ENCODE data around the gene IFNA2. TPM values are rescaled to one million over a fixed set of nuclear protein-coding genes. Genes with fewer than 3 reads are reported as not detected.
A peak's percentile ranks its signal among the peaks of the same experiment; 100 is the strongest.

Gene IFNA2
- total and polyA plus RNA-seq, 4 experiments from 2014 or later = not detected

- ChIA-PET POLR2A (ENCODE audit: partially characterized antibody) (no interaction called here), CTCF (ENCODE audit: partially characterized antibody) (interaction anchor here (1.2 to 2.6 kb wide), 3 partner anchors 9 to 208 kb away, joined by 3 to 10 read pairs (median 8); no protein-coding TSS in a partner anchor)
- no peak overlapping the region for H3K27ac ChIP-seq (ENCODE audit: low read depth, low read length)
- H3K27me3 ChIP-seq (ENCODE audit: insufficient read depth, low read length) = peaks cover 11% of the 10 kb centered on the region
- H3K9me3 Mint-ChIP-seq = no peaks in the 10 kb centered on the region
- intact Hi-C loops (cut with micrococcal nuclease) = no loop called here
- H3K4me1 ChIP-seq (ENCODE audit: insufficient read depth, low read length) = peaks cover 9% of the 10 kb centered on the region
- no peak overlapping the region for H3K4me3 ChIP-seq (ENCODE audit: low read length in 2 of 2)
- no peak for DNase-seq
- peak overlapping the region; percentile 28 to 77 (median 70) for H3K4me3 Mint-ChIP-seq
- H3K9me3 ChIP-seq (ENCODE audit: control insufficient read depth in 1 of 2, low read length in 2 of 2) = no peaks in the 10 kb centered on the region
- H3K27ac Mint-ChIP-seq = no peak overlapping the region
- H3K36me3 Mint-ChIP-seq = no peaks in the 10 kb centered on the region
- peaks cover 3 to 12% (median 7%) of the 10 kb centered on the region in 4 donors for H3K4me1 Mint-ChIP-seq
- H3K36me3 ChIP-seq (ENCODE audit: insufficient read depth, low read length) = no peaks in the 10 kb centered on the region
- H3K27me3 Mint-ChIP-seq = peaks cover 34% of the 10 kb centered on the region in 2 donors
Measured at GRCh38 chr9:21402386-21403251, 17.4 kb upstream of the IFNA2 start.

GRCh38 chr9:21399956-21400355, 14.8 kb upstream of the IFNA2 start:
- Mint-ChIP-seq H3K9me3 (no peaks in the 10 kb centered on the region), H3K4me1 (peaks cover 10 to 22% (median 16%) of the 10 kb centered on the region in 4 donors), H3K27me3 (peaks cover 47 to 50% of the 10 kb centered on the region in 2 donors), H3K36me3 (no peaks in the 10 kb centered on the region), H3K4me3 (no peak overlapping the region), H3K27ac (no peak overlapping the region)
- POLR2A ChIA-PET (ENCODE audit: partially characterized antibody) = no interaction called here
- DNase-seq = no peak
- Histone ChIP-seq H3K27ac (ENCODE audit: low read depth, low read length) (no peak overlapping the region), H3K27me3 (ENCODE audit: insufficient read depth, low read length) (peaks cover 15% of the 10 kb centered on the region), H3K9me3 (ENCODE audit: control insufficient read depth in 1 of 2, low read length in 2 of 2) (no peaks in the 10 kb centered on the region), H3K36me3 (ENCODE audit: insufficient read depth, low read length) (no peaks in the 10 kb centered on the region), H3K4me3 (ENCODE audit: low read length in 2 of 2) (no peak overlapping the region), H3K4me1 (ENCODE audit: insufficient read depth, low read length) (peaks cover 13% of the 10 kb centered on the region)
- CTCF ChIA-PET (ENCODE audit: partially characterized antibody) = interaction anchor here (0.7 to 2.6 kb wide), 3 partner anchors 71 to 774 kb away, joined by 3 to 18 read pairs (median 3); no protein-coding TSS in a partner anchor
- intact Hi-C loops (cut with micrococcal nuclease) = loop anchor here (5.0 kb wide), 2 partner anchors 163 to 203 kb away; no protein-coding TSS in a partner anchor

DNA sequence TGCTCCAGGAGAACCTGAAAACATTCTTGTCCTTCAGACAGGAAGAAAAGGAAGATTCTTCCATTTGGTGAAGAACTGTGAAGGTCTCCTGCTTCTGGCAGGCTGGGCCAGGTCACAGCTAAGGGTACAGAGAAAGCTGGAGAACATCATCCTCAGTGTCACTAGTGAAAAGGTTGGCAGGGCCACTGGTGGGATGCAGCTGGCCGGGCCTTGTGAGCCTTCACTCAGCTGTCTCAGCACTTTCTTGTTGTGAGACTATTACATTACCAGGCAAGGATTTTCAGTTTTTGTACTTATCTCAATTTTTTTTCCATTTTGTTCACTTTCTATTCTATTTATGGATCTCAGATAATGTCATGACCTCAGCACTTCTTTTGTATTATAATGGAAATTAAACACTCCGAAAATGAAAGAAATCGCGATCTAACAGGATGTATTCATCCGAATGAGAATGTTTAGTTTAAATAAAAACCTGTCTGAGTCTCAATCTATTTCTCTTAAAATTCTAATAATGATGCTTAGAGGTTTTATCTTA, 13.8 kb upstream of the IFNA2 start:
- Mint-ChIP-seq H3K27me3 (peaks cover 46 to 48% of the 10 kb centered on the region in 2 donors), H3K9me3 (no peaks in the 10 kb centered on the region), H3K4me1 (peaks cover 10 to 22% (median 16%) of the 10 kb centered on the region in 4 donors), H3K27ac (no peak overlapping the region), H3K36me3 (no peaks in the 10 kb centered on the region), H3K4me3 (no peak overlapping the region)
- DNase-seq = no peak
- no peak overlapping the region for H3K4me3 ChIP-seq (ENCODE audit: low read length in 2 of 2)
- peaks cover 15% of the 10 kb centered on the region for H3K27me3 ChIP-seq (ENCODE audit: insufficient read depth, low read length)
- ChIA-PET POLR2A (ENCODE audit: partially characterized antibody) (no interaction called here), CTCF (ENCODE audit: partially characterized antibody) (interaction anchor here (0.7 to 2.6 kb wide), 13 partner anchors 9 to 775 kb away, joined by 3 to 30 read pairs (median 5); partner anchors contain the start of gene IFNA2)
- no peaks in the 10 kb centered on the region for H3K9me3 ChIP-seq (ENCODE audit: control insufficient read depth in 1 of 2, low read length in 2 of 2)
- no peak overlapping the region for H3K27ac ChIP-seq (ENCODE audit: low read depth, low read length)
- no peaks in the 10 kb centered on the region for H3K36me3 ChIP-seq (ENCODE audit: insufficient read depth, low read length)
- H3K4me1 ChIP-seq (ENCODE audit: insufficient read depth, low read length) = peaks cover 13% of the 10 kb centered on the region
- intact Hi-C loops (cut with micrococcal nuclease) = loop anchor here (5.0 kb wide), 2 partner anchors 162 to 202 kb away; no protein-coding TSS in a partner anchor

- peak; percentile 50 to 60 (median 52) for DNase-seq
- H3K27ac Mint-ChIP-seq = peak overlapping the region in 2 of 7 donors; percentile 4 to 36
- H3K4me1 ChIP-seq (ENCODE audit: insufficient read depth, low read length) = peaks cover 4% of the 10 kb centered on the region
- H3K9me3 Mint-ChIP-seq = no peaks in the 10 kb centered on the region
- H3K9me3 ChIP-seq (ENCODE audit: control insufficient read depth in 1 of 2, low read length in 2 of 2) = no peaks in the 10 kb centered on the region
- peaks cover 5 to 13% (median 10%) of the 10 kb centered on the region in 4 donors for H3K4me1 Mint-ChIP-seq
- peaks cover 41 to 46% of the 10 kb centered on the region in 2 donors for H3K27me3 Mint-ChIP-seq
- H3K27me3 ChIP-seq (ENCODE audit: insufficient read depth, low read length) = peaks cover 14% of the 10 kb centered on the region
- ChIA-PET CTCF (ENCODE audit: partially characterized antibody) (interaction anchor here (0.6 to 6.8 kb wide), 42 partner anchors 8 to 333 kb away, joined by 3 to 227 read pairs (median 5); partner anchors contain the start of genes IFNA2, IFNA5, IFNA8 and KLHL9), POLR2A (ENCODE audit: partially characterized antibody) (interaction anchor here (0.7 to 4.0 kb wide), 7 partner anchors 61 to 161 kb away, joined by 3 to 18 read pairs (median 7); partner anchors contain the start of gene KLHL9)
- H3K4me3 Mint-ChIP-seq = peak overlapping the region; percentile 61 to 88 (median 78)
- no peaks in the 10 kb centered on the region for H3K36me3 Mint-ChIP-seq
- no peaks in the 10 kb centered on the region for H3K36me3 ChIP-seq (ENCODE audit: insufficient read depth, low read length)
- H3K4me3 ChIP-seq (ENCODE audit: low read length in 2 of 2) = peak overlapping the region; percentile 19 to 41
- intact Hi-C loops (cut with micrococcal nuclease) = loop anchor here (1.0 to 5.0 kb wide), 5 partner anchors 70 to 242 kb away; no protein-coding TSS in a partner anchor
- no peak overlapping the region for H3K27ac ChIP-seq (ENCODE audit: low read depth, low read length)
Measured at GRCh38 chr9:21395778-21396717, 10.8 kb upstream of the IFNA2 start.

- DNase-seq = peak in 3 of 5 donors; percentile 9 to 40 (median 12)
- no peak overlapping the region for H3K4me3 ChIP-seq (ENCODE audit: low read length in 2 of 2)
- intact Hi-C loops (cut with micrococcal nuclease) = no loop called here
- H3K4me3 Mint-ChIP-seq = no peak overlapping the region
- ChIA-PET CTCF (ENCODE audit: partially characterized antibody) (interaction anchor here (1.1 to 6.8 kb wide), 5 partner anchors 53 to 238 kb away, joined by 3 to 227 read pairs (median 5); no protein-coding TSS in a partner anchor), POLR2A (ENCODE audit: partially characterized antibody) (no interaction called here)
- no peaks in the 10 kb centered on the region for H3K9me3 Mint-ChIP-seq
- H3K27ac ChIP-seq (ENCODE audit: low read depth, low read length) = no peak overlapping the region
- no peaks in the 10 kb centered on the region for H3K36me3 Mint-ChIP-seq
- H3K27me3 Mint-ChIP-seq = peaks cover 32 to 40% of the 10 kb centered on the region in 2 donors
- H3K36me3 ChIP-seq (ENCODE audit: insufficient read depth, low read length) = no peaks in the 10 kb centered on the region
- H3K9me3 ChIP-seq (ENCODE audit: control insufficient read depth in 1 of 2, low read length in 2 of 2) = no peaks in the 10 kb centered on the region
- H3K27me3 ChIP-seq (ENCODE audit: insufficient read depth, low read length) = peaks cover 20% of the 10 kb centered on the region
- H3K27ac Mint-ChIP-seq = no peak overlapping the region
- peaks cover 4% of the 10 kb centered on the region for H3K4me1 ChIP-seq (ENCODE audit: insufficient read depth, low read length)
- H3K4me1 Mint-ChIP-seq = peaks cover 5 to 13% (median 8%) of the 10 kb centered on the region in 4 donors
Measured at GRCh38 chr9:21392270-21392669, 7.1 kb upstream of the IFNA2 start.

GRCh38 chr9:21383627-21384026, 1.6 kb downstream of the IFNA2 start:
- Mint-ChIP-seq H3K27me3 (peaks cover 23 to 24% of the 10 kb centered on the region in 2 donors), H3K9me3 (no peaks in the 10 kb centered on the region), H3K4me3 (peak overlapping the region in 3 of 8 donors; percentile 2 to 65 (median 10)), H3K27ac (peak overlapping the region in 1 of 7 donors; percentile 2), H3K4me1 (peaks cover 12 to 18% (median 12%) of the 10 kb centered on the region in 4 donors), H3K36me3 (no peaks in the 10 kb centered on the region)
- no peaks in the 10 kb centered on the region for H3K9me3 ChIP-seq (ENCODE audit: control insufficient read depth in 1 of 2, low read length in 2 of 2)
- POLR2A ChIA-PET (ENCODE audit: partially characterized antibody) = no interaction called here
- peaks cover 8% of the 10 kb centered on the region for H3K4me1 ChIP-seq (ENCODE audit: insufficient read depth, low read length)
- peaks cover 10% of the 10 kb centered on the region for H3K27me3 ChIP-seq (ENCODE audit: insufficient read depth, low read length)
- H3K27ac ChIP-seq (ENCODE audit: low read depth, low read length) = no peak overlapping the region
- H3K4me3 ChIP-seq (ENCODE audit: low read length in 2 of 2) = no peak overlapping the region
- CTCF ChIA-PET (ENCODE audit: partially characterized antibody) = no interaction called here
- DNase-seq = no peak
- no peaks in the 10 kb centered on the region for H3K36me3 ChIP-seq (ENCODE audit: insufficient read depth, low read length)
- intact Hi-C loops (cut with micrococcal nuclease) = no loop called here

Measured in CD4-positive, alpha-beta memory T cell (primary cell).